Measurements from ENCODE around the gene LAMB1.
"Not testable (repeated sequence)": the region's sequence is repeated elsewhere in the genome, so short reads cannot be mapped to it uniquely, and the experiment has no call there.

LAMB1 gene

GRCh38 chr7:108002726-108003598 is at the start of gene LAMB1:
TSS of gene LAMB1 (minus strand) at chr7:108003161. CDS start at chr7:108002885, 276 bp downstream.
- no peak for DNase-seq (ENCODE audit: low read depth)

GRCh38 chr7:108051454-108051853 is 48.5 kb upstream of the LAMB1 start:
- DNase-seq (ENCODE audit: low read depth) = no peak

DNA sequence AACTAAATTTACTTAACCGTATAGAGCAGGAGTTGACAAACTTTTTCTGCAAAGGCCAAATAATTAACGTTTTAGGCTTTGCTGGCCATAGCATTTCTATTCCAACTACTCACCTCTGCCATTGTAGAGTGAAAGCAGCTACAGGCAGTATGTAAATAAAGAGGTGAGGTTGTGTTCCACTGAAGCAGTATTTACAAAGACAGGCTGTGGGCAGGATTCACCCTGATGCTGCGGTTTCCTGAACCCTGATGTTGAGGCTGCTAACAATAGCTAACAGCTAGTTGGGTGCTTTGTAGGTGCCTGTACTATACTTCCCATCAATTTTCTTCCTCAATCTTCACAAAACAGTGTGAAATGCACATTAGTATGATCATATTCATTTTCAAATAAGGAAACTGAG is 47.0 kb upstream of the LAMB1 start:
- no peak for DNase-seq (ENCODE audit: low read depth)

- DNase-seq (ENCODE audit: low read depth) = no peak
These were observed 45.5 kb upstream of the LAMB1 start for GRCh38 chr7:108048422-108048821.

DNA sequence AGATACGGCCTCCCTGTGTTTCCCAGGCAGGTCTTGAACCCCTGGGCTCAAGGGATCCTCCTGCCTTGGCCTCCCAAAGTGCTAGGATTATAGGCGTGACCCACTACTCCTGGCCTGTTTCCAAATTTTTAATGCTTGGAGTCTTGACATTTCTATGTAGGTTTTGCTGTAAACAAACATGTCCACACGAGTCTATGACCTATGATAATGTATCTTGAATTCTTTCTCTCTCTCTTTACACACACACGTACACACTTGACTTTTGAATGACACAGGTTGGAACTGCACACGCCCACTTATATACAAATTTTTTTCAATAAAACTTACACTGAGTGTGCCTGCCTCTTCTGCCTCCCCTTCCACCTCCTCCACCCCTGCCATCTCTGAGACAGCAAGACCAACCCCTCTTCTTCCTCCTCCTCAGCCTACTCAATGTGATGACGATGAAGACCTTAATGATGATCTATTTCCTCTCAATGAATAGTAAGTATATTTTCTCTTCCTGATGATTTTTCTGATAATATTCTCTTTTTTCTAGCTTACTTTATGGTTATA is 44.1 kb upstream of the LAMB1 start:
- DNase-seq (ENCODE audit: low read depth) = no peak

GRCh38 chr7:108045669-108046068 is 42.7 kb upstream of the LAMB1 start:
- no peak for DNase-seq (ENCODE audit: low read depth)

GRCh38 chr7:108045154-108045553 is 42.2 kb upstream of the LAMB1 start:
- DNase-seq (ENCODE audit: low read depth) = no peak

- DNase-seq (ENCODE audit: low read depth) = no peak
These were observed 41.4 kb upstream of the LAMB1 start for GRCh38 chr7:108044345-108044744.

DNA sequence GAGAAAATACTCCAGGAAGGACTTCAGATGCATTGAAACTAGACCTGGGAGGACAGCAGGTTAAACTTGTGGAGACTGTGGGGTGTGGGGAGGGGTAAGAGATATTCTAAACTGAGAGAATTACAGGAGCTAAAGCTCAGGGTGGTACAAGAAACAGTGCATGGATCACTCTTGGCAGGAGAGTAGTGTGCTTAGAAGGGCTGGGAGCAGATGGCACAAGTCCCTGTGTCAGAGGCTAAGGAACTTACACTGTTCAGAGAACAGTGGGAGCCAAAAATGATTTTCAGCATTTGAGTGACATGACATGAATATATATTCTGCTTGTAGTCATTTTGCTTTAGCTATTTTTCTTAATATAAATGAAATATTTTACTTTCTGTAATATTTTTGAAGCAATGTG is 36.0 kb upstream of the LAMB1 start:
- DNase-seq (ENCODE audit: low read depth) = no peak

GRCh38 chr7:108037741-108038140 is 34.8 kb upstream of the LAMB1 start:
- DNase-seq (ENCODE audit: low read depth) = no peak

- DNase-seq (ENCODE audit: low read depth) = no peak
These were observed 34.2 kb upstream of the LAMB1 start for GRCh38 chr7:108037140-108037539.

DNA sequence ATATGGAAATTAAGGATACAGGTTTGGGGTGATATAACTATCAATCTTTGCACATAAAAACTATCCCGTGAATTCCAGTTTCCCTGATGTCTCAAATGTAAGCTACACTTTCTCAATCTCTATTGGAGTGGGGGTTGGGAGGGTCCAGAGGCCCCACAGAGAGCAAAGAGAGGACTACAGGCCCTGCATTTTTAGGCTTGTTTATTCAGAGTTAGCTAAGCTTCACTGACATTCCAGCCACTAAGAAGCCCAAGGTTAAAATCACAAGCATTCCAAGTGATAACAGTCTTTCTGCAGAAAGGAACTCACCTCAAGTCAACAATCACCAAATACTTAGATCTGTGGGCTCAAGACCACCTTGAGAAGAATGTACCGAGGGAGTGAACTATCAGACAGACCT is 31.6 kb upstream of the LAMB1 start:
- DNase-seq (ENCODE audit: low read depth) = no peak

DNA sequence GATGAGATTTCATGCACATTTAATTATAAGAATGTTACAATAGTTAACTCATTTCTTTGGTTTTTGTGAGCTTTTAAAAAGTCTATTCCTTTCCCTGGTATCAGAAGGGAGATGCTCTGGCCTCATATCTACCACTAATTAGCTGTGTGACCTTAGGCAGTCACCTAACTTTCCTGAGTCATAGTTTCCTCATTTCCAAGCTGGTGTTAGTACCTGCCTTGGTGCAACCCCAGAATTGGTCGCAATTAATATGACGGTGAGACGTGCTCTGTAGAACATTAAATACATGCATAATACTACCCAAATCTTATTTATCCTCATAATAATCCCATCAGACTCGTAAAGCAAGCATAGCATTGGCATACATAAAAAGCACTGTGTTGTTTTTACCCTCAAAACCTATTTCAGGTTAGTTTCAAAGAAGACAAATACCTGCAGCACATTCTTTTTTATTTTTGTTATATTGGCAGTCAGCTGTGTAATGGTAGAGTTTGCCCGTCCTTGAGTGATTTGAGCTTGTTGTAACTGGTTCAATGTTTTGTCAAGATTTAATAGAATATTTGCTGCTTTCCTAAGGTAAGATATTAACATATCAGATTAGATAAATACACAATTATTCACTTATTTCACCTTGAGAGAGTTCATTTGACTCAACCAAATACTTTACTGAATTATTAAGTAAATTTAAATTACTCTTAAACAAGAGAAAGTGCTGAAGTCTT is 31.0 kb upstream of the LAMB1 start:
- DNase-seq (ENCODE audit: low read depth) = no peak

DNA sequence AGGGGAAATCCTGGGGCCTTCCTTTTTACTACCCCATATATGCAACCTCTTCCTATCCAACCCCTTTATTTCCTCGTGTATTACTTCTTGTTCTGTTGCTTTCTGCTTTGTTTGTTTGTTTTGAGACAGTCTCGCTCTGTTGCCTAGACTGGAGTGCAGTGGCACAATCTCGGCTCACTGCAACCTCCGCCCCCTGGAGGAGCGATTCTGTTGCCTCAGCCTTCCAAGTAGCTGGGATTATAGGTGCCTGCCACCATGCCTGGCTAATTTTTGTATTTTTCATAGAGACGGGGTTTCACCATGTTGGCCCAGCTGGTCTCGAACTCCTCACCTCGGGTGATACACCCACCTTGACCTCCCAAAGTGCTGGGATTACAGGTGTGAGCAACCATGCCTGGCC is 30.3 kb upstream of the LAMB1 start:
- DNase-seq (ENCODE audit: low read depth) = not testable (repeated sequence)

DNA sequence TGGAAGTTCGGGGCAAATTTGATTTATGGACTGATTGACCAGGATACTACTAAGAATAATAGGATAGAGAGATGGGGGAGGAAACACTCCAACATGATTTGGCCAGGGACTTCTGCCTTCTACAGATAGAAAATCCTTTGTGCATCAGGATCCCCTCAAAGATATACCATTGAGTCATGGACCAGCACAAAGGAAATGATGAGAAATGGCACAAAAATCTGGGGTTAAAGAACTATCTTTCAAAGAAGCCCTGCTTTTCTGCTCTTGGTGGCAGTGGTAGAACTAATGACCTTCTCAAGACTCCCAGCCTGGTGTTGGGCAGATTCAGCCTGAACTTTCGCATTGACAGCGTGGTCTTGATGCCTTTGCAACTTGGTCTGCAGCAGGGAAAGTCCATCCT is 27.6 kb upstream of the LAMB1 start:
- DNase-seq (ENCODE audit: low read depth) = peak; percentile 24

DNA sequence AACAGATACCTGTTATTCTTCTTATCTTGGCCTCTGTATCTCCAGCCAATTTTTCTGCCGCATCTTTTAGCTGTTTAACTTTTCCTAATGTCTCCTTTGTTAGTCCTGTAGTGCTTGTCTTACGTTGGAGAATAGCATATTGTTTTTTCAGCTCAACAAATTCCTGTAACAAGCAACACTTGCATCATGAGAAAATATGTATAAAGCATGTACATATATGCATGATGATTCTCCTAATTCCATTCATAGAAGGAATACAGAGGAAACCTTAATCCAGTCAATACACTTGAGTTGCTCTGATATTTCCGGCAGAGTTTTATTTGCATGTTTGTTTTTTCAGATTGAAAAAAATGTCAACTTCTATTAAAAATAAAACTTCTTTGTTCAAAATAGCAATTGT is 26.1 kb upstream of the LAMB1 start:
- no peak for DNase-seq (ENCODE audit: low read depth)

- DNase-seq (ENCODE audit: low read depth) = no peak
These were observed 25.1 kb upstream of the LAMB1 start for GRCh38 chr7:108028111-108028510.

- DNase-seq (ENCODE audit: low read depth) = no peak
These were observed 24.3 kb upstream of the LAMB1 start for GRCh38 chr7:108027239-108027638.

DNA sequence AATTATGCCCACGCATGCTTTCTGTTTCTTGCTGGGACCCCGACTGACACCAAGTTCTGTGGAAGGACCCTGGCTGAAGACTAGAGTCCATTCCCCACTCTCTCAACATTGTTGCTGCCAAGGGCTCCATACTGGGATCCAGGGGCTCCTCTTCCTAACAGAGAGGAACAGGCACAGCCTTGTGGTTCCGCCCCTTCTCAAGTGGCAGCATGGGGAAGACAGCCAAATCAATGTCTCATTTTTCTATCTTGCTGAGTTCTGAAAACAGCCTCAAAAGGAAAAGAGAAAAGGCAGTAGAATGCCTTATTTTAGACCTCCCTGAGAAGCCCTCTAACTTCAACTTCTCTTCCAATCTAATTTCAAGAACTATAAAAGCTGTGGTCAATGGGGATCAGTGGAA is 23.7 kb upstream of the LAMB1 start:
- no peak for DNase-seq (ENCODE audit: low read depth)

DNA sequence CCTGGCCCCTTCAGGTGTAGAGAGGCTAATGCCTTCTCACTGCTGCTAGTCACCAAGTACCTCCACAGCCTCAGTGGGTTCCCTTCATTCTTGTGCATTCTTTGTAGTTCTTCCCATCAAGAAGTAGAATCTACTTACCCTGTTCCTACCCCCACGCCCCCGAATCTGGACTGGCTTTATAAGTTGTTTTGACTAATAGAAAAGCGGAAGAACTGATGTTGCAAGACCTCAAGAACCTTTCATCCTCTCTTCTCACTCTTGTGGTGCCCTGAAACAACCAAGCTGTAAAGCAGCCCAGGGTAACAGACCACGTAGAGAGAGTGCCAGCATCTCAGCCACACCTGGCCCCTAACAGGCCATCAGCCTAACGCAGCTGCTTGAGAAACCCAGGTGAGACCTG is 23.2 kb upstream of the LAMB1 start:
- DNase-seq (ENCODE audit: low read depth) = no peak

- DNase-seq (ENCODE audit: low read depth) = no peak
These were observed 21.6 kb upstream of the LAMB1 start for GRCh38 chr7:108024538-108024937.

DNA sequence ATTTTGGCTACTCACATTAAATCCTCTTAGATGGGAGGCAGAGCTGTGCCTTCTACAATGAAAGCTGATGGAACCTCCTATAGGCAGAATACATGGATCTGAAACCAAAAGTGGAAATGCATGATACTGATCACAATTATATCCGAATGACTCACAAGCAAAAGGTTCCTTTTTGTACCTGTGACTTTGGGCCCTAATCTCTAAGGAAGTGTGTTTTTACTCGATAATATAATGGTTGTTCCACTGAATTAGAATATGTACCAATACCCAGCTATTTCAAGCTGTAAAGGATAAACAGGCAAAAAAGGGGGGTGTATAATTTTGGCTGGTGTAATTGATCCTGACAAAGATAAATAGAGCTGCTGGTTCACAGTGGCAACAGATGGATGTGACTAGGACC is 17.6 kb upstream of the LAMB1 start:
- DNase-seq (ENCODE audit: low read depth) = no peak

- DNase-seq (ENCODE audit: low read depth) = no peak
These were observed 15.7 kb upstream of the LAMB1 start for GRCh38 chr7:108018668-108019067.
